ENCODE data around the gene RABAC1.
"Not testable (repeated sequence)": the region's sequence is repeated elsewhere in the genome, so short reads cannot be mapped to it uniquely, and the experiment has no call there.

Gene RABAC1, protein sequence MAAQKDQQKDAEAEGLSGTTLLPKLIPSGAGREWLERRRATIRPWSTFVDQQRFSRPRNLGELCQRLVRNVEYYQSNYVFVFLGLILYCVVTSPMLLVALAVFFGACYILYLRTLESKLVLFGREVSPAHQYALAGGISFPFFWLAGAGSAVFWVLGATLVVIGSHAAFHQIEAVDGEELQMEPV

DNA sequence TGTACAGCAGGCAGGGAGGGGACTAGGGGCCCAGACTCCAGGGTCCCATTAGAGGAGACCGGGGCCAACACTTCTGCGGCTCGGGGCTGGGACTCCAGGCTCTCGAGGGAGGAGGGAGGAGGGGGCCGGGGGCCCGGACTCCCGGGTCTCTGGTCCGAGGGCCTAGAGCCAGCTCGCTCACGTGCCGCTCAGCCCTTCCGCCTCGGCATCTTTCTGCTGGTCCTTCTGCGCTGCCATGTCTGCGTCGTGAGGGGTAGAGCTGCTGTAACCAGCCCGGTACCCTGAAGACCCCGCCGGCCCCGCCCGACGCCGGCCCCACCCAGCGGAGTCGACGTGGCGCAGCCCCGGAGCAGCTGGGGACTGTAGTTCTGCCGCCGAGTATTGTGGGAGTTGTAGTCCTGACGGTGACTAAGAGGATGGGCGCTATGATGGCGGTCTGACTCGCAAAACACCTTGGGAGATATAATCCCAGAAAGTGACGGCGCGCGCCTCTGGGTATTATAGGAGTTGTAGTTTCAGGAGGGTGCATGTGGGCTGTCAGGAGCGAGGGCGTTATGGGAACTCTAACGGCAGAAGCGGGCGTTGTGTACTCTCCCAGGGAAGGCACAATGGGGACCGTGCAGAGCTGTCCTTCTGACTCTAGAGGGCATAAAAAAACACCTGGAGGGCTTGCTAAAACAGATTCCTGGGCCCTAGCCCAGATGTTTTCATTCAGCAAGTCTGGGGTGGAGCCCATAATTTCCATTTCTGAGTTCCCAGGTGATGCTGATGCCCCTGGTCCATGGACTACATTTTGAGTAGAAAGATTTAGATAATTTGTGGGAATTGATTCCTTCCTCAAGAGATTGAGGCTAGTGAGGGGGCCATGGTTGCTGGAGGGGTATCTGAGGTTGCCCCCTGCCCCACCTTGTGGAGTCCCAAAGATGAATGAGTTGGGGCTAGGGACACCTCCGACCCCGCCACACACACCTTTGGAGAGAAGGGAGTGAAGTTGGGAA, at the start of gene RABAC1:
Gene RABAC1 (minus strand): TSS at position 266 of the 998 bp plus-strand sequence. CDS start 29 bp downstream, at position 237.
- peak; percentile 66 to 78 for DNase-seq (ENCODE audit: extremely low read depth in 1 of 2, low read depth in 1 of 2)

DNA sequence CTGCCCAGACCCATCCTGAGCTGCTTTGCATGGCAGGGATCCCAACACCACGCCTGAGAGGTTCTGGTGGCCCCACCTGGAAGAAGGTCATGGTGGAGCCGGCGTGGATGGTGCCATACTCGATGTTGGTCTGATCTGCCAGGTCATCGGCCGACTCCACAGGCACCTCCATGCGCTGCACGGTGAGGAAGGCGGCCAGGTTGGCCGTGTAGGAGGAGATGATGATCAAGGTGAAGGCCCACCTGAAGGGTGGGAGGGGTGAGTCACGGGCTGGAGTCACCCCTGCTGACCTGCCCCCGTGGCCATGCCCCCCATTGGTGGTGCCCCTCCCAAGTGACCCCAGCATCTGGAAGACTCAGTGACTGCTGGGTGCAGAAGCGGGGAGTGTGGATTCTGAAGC, 47.4 kb upstream of the RABAC1 start:
- DNase-seq (ENCODE audit: extremely low read depth in 1 of 2, low read depth in 1 of 2) = no peak

DNA sequence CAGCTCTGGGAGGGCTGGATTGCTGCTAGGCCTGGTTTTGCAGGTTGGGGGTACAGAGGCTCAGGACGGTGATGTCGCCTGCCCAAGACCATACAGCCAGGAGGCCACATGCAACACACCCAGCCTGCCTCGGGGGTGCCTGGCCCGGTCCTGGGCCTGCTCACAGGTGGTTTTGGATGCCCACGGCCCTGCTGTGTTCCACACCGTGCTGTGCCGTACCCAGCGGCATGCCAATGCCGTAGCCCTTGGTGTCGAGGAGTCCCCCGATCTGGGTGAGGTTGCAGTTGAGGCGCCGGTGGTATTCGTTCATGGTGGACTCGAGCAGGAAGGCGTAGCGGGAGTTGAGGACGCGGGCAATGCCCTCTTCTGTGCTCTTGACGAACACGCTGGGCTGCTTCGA, 46.4 kb upstream of the RABAC1 start:
- no peak for DNase-seq (ENCODE audit: extremely low read depth in 1 of 2, low read depth in 1 of 2)

DNA sequence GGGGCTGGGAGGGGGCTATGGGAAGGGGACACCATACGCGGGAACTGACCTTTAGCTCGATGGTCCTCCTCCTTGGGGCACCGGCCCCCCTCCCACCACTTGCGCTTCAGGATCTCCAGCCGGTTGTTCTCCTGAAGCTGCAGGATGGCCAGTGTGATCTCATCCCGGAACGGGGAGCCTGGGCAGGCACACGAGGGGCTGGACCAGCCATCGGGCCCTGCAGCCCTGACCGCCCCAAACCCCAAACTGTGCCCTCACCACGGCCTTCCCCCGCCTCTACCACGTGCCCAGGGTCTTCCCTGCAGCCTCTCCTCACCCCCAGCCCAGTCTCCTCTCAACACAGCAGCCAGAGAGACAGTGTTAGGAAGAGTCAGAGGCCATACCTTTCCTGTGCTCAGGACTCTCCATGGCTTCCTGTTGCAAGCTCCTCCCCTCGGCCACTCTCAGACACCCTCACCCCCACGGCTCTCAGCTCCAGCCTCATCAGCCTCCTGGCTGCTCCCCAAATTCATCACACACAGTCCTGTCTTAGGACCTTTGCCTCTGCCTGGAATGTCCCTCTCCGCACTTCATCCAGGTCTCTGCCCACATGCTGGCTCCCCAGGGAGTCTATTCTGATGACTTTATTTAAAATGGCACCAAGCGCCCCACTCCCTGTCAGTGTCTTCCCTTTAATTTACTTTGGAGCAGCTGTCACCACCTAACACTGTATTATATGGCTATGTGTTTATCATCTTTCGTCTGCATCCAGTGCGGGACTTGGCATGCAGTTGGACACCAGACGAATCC, 44.6 kb upstream of the RABAC1 start:
- DNase-seq (ENCODE audit: extremely low read depth in 1 of 2, low read depth in 1 of 2) = no peak

DNA sequence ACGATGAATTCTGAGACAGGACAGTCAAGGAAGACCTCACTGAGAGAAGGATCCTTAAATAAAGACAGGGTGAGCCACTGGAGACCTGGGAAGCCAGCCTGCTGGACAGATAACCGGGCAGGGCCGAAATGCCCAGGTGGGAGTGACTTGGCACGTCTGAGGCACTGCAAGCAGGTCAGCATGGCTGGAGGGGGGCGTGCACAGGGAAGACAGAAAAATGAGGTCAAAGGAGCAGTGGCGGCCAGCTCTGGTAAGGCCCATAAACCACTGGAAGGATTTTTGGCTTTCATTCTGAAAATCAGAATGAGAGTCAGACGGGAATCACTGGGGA, 40.7 kb upstream of the RABAC1 start:
- DNase-seq (ENCODE audit: extremely low read depth in 1 of 2, low read depth in 1 of 2) = no peak

DNA sequence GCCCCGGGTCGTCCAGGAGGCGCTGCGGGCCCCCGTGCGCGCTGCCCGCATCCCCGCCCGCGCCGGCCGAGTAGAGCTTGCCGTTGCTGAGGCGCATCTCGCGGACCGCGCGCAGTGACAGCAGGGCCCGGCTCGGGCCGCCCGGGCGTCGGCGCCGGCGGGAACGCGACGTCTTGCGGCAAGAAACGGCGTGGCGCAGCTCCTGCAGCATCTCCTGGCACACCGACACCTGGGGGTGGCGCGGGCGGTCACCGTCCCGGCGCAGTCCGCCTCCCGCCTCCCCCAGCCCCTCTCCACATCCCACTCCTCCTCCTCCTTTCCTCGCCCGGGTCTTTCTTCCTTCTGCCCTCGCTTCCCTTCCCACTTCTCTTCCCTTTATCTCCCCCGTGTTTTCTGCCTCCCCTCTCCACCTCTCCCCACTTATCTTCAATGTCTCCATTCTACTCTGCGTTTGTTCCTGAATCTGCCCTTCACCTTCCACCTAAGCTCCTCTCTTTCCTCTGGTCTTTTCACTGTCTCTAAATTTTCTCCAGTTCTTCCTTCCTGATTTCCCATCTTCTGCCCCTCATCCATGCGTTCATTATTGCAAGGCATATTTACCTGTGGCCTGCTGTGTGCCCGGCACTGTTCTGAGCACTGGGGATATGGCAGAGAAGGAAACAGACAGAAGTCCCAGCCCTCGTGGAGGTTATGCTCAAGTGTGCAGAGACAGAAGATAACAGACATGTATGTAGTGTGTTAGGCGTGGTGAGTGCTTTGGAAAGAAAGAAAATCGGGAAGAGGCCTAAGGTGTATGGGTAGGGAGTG, 40.2 kb upstream of the RABAC1 start:
- DNase-seq (ENCODE audit: extremely low read depth in 1 of 2, low read depth in 1 of 2) = no peak

DNA sequence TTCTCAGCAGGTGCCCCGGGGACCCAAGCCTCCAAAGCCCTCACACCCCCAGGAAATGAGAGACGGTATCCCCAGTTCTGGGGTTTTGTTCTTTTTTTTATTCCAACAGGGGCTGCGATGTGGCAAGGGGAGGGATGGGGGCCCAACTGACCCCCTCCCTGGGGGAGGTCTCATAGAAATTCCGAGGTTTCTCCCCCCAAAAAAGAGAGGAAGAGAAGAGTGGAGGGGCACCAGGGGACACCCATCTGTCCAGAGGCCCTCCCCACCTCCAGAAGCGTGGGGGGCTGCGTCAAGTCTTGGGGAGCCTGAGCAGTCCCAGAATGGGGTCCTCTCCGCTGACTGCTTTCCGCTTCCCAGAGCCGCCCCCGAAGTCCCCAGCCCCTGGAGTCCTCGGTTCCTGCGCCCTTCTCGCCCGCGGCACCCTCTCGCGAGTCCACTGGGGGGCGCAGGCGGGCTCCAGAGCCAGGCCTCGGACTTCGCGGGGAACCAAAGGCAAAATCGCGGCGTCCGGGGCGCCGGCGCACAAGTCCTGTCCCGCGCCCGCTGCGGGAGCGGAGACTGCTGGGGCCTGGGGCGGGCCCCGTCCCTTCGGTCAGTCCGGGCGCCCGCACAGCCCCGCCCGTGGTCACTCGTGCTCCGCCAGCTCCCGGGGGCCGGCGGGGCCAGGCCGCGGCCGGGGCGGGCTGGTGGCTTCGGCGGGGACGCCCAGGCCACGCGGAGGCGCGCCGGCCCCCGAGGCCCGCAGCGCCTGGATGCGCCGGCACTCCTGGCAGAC, 39.3 kb upstream of the RABAC1 start:
- peak in 1 of 2 donors; percentile 20 for DNase-seq (ENCODE audit: extremely low read depth in 1 of 2, low read depth in 1 of 2)

DNA sequence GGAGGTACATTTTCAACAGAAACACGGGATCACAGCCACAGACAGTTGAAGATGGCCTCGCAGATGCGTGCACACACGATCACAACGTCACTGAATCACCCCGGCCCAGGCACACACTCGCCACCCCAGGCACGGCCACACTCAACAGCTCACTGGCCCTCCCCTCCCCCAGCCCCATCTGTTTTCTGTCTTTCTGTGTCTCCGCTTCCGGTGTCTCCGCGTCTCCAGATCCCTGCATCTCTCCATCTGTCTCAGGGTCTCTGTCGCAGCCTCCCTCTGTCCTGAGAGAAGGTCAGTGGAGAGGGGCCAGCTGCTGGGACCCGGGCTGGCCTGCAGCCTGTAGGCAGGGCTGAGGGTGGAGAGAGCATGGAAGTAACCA, 38.7 kb upstream of the RABAC1 start:
- no peak for DNase-seq (ENCODE audit: extremely low read depth in 1 of 2, low read depth in 1 of 2)

DNA sequence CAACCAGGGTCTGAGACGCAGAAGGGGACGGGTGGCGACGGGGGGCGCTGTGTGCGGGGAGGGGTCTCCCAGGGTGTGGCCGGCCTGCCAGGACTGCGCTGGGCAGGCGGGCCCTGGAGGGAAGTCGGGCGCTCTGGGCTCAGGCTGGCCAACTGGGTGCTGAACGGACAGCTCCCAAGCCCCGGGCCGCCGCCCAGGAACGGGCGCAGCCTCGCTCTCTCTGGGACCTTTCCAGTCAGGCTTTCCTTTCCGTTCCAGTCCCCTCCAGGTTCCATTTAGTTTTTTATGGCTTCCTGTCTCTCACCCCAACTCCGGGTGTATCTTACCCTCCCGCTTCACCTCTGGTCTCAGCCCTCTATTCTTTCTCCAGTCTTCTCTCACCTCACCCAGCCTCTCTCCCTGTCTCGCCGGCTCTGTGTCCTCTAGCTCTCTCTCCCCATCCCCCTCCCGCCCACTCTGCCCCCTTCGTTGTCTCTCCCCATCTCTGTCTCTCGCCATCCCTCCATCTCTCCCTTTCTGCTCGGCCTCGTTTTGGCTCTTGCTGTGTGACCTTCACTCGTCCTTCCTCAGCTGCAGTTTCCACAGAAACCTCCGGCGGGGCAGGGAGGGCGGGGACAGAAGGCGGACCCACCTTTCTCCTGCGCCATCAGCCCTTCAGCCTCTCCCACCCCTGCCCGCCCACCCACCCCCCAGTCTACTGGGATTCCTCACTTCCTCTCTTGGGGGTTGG, 38.2 kb upstream of the RABAC1 start:
- DNase-seq (ENCODE audit: extremely low read depth in 1 of 2, low read depth in 1 of 2) = peak in 1 of 2 donors; percentile 26

DNA sequence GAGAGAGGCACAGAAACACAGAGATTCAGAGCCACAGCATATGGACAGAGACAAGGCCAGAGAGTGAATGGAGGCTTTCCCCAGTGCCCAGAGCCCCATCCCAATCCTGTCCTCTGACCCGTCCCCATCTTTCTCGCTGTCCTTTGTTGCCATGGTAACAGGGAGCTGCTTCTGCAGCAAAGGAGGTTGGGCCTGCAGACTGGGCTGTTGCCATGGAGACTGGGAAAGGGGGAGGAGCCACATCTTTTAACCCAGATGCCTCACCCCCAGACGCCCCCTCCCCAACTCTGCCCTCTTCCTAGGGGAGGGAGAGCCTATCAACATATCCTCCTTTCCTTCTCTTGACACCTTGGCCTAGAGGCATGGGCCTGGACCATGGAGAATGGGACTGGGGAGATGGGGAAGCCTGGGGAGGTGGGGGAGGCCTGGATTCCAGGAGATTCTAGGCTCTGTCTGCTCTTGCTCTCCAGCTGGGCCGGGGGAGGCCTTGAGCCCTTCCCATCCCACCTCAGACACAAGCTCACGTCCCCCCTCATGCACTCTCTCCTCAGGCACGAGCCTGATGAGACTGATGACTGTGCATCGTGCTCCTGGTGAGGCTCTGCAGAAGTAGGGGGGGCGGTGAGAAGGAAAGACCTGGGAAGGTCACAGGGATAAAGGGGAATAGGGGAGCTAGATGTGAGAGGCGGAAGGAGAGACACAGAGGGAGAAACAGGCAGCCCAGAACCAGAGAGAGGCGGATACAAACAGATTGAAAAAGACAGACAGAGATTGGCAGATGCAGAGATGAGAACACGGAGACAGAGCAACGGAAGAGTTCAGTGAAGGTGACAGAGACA, 37.1 kb upstream of the RABAC1 start:
- no peak for DNase-seq (ENCODE audit: extremely low read depth in 1 of 2, low read depth in 1 of 2)

DNA sequence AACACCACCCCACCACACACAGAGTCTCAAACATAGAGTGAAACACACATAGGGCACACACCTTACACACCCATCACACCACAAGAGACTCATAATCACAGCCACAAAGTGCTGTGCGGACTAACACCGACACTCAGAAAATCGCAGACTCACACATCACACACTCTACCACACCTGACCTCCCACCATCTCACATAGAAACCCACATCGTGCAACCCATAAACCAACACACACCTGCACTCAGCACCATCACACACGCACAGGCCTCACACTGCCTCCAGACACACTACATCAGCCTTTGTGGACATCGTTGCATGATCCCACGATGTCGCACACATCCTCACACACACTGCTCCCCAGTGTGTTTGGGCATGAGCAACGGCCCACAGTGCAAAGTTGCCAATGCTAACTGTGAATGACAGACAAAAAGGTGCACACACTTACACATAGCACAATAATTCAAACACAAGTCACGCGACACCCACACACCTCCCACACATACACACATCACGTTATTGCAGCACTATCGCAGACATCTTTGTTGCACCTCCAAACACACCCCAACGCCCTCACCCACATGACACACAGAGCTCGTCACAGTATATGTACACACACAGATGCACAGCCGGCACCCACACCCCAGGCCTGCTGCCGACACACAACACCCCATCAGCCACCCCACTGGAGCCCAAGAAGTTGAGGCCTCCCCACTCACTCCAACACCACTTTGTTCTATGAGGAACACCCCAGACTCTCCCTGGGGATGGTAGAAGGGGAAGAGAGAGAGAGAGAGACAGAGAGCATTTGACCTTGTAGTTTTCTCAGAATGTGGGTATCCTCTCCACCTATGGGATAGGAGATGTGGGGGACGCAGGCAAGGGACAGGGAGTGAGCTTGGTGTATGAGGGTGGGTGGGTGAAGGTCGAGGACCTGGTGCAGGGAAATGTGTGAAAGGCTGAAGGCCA, 36.2 kb upstream of the RABAC1 start:
- DNase-seq (ENCODE audit: extremely low read depth in 1 of 2, low read depth in 1 of 2) = no peak

DNA sequence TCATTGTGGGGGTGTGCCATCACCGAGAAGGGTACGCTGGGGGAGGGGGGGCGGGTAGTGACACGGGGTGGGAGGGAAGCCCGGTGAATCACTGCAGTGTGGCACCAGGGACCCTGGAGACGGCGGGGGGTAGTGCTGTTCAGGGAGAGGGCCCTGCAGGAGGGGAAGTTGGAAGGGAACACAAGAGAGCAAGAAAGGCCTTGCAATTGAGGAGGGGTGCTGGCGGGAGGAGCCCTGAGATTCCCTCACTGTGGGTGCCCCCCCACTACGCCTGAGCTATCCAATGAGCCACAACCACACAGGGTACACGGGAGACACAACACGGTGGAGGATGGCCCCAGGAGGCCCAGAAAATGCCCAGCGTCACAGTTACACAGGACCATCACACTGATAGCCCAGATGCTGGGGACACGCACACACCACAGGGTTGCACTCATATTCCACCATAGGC, 35.4 kb upstream of the RABAC1 start:
- DNase-seq (ENCODE audit: extremely low read depth in 1 of 2, low read depth in 1 of 2) = no peak

DNA sequence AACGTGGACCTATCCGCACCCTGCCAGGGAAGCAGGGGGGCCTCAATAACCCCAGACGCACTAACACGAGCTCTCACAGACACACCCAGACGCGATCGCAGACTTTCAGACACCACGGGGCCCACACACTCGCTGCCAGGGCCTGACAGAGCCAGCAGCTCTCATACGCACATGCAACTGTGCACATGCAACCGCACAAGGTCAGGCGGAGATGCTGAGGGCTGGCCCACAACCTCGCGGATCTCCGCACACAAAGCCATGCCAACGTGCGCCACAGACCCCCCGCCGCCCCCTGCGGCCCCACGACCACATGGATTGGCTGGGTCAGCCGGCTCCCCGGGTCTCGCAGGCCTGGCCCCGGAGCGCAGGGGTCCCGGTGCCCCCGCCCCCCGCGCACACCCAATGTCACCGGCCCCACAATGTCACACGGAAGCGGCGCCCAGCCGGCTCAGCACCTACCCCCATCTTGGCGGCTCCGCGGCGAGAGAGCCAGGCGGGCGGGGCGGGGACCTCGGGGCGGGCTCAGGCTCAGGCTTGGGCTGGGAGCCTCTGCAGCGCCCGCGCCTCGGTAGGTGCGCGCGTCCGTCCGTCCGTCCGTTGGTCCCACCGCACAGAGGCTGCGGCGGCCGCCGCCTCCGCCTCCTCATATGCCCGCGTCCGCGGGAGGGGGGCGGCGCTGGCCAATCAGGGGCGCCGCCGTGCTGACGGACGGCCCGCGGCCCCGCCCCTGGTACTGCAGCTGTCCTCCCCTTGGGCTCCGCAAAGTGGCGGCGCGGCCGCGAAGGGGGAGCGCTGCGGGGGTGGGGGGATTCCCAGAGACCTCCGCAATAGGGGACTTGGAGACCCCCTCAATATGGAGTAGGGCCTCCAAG, 34.7 kb upstream of the RABAC1 start, which contains the start of gene ATP1A3:
Gene ATP1A3 (minus strand): TSS at position 619 of the 872 bp plus-strand sequence. CDS start 154 bp downstream, at position 465.
- peak in 1 of 2 donors; percentile 57 for DNase-seq (ENCODE audit: extremely low read depth in 1 of 2, low read depth in 1 of 2)

DNA sequence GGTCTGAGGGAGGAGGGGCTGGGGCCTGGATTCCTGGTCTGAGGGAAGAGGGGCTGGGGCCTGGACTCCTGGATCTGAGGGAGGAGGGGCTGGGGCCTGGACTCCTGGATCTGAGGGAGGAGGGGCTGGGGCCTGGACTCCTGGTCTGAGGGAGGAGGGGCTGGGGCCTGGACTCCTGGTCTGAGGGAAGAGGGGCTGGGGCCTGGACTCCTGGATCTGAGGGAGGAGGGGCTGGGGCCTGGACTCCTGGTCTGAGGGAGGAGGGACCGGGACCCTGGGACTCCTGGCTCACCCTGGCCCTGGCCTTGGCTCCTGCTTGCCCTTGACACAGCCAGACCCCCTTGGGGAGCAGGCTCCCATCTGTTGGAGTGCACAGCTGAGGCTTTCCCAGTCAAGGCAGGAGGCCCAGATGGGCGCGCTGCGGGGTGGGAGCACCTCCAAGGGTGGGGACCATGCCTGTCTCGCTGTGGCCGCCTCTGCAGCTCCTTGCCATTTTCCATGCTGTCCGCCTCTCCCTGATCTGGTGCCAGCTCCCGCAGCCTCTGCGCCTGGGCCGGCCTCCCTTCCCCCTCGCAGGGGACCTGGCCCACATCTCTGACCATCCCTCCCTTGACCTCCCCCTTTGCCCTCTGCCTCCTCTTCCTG, 32.9 kb upstream of the RABAC1 start:
- not testable (repeated sequence) for DNase-seq (ENCODE audit: extremely low read depth in 1 of 2, low read depth in 1 of 2)

DNA sequence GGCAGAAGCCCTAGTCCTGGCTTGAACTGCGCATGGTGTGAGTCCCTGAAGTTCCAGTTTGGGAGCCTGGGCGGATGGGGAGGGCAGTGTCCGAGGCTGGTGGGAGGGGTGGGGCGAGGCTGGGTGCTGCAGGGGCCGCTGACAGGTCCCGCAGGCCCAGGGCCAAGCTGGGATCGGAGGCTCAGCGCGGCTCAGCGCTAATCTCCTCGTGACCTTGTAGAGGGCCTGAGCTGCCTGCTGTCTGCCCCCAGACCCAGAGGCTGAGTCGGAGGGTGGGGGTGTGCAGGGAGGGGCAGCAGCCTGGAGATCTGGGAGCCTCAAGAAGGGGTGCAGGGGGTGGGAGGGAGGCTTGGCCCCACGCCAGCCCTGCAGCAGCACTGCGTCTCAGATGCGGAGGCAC, 31.9 kb upstream of the RABAC1 start:
- no peak for DNase-seq (ENCODE audit: extremely low read depth in 1 of 2, low read depth in 1 of 2)

DNA sequence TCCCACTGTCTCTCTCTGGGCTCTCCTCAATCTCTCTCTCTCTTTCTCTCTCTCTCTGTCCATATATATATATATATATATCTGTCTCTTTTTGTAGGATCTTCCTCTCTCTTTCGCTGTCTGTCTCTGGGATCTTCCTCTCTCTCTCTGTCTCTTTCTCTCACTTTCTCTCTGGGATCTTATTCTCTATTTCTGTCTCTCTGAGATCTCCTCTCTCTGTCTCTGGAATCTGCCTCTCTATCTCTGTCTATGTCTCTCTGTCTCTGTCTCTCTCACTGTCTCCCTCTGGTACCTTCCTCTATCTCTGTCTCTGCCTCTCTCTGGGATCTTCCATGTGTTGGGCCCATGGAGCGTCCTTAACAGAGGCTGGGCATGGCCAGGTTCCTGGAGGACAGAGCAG, 31.5 kb upstream of the RABAC1 start:
- DNase-seq (ENCODE audit: extremely low read depth in 1 of 2, low read depth in 1 of 2) = no peak

Data from activated CD8-positive, alpha-beta memory T cell treated with anti-CD3 and anti-CD28 coated beads for 1 hour (primary cell).